Measurements from ENCODE around the gene GCAT.
"Not testable (repeated sequence)": the region's sequence is repeated elsewhere in the genome, so short reads cannot be mapped to it uniquely, and the experiment has no call there.

Gene GCAT

DNA sequence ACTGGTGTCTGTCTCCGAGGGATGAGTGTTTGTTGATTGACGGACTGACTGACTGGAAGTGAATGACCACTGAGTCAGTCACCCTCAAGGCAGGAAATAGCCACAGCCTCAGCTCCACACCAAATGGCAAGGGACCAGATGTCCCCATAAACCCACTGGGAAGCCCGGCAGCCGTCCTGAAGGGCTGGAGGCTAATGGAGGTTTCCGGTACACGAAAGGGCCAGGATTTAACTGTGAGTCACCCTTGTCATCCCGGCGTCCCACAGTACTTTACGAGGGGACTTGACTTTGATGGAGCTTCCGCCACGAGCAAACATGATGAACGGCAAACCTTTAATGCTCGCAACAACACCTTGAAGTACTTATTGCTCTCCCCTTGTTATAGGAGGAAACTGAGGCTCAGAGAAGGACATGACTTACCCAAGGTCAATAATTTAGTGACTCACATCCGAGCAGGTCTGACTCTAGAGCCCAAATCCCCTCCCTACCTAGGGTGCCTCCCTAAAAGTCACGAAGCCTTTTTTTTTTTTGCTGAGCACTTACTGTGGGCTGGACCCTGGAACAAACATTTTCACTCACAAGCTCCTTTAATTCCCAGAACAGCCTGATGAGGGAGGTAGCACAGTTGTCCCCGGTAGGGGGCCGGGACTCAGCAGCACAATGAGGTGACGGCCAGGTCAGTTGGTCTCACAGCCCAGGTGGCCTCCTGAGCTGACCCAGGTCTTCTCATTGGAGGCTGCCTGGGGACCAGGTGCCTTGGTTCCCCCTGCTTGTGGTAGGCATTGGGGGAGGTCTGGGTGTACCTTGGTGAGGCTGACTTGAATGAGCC, 25.2 kb upstream of the GCAT start:
- DNase-seq = no peak

DNA sequence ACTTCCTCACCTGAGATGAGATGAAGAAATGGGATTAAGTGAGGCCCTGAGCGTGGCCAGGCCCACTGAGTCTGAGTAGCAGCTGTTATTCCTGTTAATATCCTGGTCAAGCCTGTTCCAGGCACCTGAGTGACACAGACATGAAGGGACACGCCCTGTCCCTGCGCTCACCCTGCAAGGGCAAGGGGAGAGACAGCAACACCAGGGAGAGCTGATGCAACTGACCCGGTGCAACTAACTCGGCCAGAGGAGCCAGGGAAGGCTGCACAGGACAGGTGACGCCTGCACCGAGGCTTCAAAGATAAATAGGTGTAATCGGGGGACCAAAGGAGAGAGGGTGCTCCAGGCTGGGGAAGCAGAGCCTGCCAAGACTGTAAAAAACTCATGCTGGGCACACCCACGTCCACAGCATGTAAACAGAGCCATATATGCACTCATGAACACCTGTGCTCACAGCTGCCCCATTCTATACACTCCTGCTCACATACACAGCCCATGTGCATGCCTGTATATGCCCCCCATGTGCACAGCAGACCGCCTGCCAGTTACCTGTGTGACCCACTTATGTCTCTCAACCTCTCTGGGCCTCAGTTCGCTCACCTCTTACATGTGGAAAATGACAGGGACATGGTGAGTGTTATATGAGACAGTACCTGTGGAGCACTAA, 22.8 kb upstream of the GCAT start:
- DNase-seq = peak in 2 of 3 experiments; percentile 30 to 76

DNA sequence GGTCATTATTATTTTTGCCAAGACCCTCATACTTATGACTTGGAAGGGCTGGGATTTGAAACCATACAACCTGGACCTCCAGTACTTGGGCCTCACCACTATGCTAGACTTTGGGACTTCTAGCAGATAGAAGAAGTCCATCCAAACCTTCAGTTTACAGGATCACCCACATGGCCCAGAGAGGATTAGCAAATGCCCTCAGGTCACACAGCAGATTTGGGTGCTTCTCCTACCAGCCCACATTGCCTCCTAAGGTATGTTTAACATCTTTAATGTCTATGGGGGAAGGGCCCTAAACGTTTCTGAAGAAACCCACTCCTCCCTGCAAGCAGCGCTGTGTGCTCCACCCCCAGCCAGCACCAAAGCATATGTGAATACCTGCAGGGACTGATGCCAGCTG, 17.5 kb upstream of the GCAT start:
- no peak for DNase-seq

DNA sequence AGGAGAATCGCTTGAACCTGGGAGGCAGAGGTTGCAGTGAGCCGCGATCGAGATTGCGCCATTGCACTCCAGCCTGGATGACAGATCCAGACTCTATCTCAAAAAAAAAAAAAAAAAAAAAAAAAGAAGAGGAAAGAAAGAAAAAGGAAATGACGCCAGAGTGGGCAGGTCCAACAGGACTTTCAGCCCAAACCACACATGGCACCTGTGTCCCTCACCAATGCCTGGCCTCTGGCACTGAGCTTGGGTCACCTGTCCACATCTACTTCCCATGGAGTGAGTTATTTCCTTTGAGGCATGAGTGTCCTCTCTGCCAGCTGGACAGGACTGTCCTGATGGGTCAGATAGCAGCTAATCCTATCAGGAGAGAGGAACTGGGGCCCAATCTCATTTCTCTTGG, 15.2 kb upstream of the GCAT start:
- no peak for DNase-seq

DNA sequence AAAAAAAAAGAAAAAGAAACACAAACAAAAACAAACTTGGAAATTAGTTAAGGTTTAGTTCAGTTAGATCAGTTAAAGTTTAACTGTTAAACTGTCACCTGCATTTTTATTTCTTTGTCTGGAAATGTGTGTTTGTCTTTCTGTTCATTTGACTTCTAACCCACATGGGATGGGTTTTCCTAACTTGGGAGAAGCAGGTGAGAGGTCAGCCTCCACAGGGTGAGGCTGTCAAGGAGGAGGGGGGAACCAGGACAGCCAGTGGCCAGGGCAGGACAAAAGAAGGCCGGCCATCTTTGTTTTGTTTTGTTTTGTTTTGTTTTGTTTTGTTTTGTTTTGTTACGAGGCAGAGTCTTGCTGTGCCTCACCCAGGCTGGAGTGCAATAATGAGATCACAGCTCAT, 13.4 kb upstream of the GCAT start:
- no peak for DNase-seq

DNA sequence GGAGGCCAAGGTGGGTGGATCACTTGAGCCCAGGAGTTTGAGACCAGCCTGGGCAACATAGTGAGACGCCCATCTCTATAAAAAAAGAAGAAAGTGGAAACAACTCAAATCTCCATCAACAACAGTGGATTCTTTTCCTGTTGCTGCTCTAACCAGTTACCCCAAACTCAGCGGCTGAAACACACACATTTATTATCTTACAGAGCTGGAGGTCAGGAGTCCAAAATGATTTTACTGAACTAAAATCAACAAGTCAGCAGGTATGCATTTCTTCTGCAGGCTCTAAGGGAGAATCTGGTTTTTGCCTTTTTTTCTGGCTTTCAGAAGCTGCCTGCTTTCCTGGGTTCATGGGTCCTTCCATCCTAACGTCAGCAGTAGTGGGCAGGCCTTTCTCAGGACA, 11.7 kb upstream of the GCAT start:
- DNase-seq = no peak

DNA sequence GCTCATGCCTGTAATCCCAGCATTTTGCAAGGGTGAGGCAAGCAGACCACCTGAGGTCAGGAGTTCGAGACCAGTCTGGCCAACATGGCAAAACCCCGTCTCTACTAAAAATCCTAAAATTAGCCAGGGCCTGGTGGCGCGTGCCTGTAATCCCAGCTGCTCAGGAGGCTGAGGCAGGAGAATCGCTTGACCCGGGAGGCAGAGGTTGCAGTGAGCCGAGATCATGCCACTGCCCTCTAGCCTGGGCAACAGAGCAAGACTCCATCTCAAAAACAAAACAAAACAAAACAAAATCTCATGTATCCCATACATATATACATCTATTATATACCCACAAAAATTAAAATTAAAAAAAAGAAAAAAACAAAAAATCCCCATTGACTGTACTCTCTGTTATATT, 10.5 kb upstream of the GCAT start:
- not testable (repeated sequence) for DNase-seq

DNA sequence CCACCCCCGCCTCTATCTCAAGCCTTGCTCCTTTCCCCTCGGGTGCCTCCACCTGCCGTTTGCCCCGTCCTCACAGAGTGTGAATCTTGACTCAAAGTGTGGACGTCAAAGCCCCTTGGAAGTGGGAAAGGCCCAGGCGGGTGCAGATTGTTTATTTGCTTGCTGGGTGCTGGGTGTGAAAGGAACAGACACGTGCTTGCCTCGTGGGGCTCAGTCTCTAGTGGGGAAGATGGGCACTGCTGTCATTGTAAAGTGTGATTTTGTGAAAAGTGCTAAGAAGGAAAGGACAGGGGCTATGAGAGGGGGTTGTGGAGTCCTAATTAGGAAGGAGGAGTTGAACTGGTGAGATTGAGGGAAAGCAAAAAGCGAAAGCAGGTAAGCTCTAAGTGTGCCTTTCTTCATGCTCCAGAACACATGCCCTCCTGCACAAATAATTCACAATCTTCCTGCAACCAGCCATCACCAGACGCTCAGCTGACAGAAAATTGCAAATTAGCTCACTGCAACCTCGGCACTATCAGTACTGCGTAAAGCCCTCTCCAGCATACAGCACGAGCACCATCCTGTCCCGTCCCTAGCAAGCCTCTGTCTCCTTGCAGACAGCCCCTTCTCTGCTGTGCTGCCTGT, 9.7 kb upstream of the GCAT start:
- DNase-seq = no peak

DNA sequence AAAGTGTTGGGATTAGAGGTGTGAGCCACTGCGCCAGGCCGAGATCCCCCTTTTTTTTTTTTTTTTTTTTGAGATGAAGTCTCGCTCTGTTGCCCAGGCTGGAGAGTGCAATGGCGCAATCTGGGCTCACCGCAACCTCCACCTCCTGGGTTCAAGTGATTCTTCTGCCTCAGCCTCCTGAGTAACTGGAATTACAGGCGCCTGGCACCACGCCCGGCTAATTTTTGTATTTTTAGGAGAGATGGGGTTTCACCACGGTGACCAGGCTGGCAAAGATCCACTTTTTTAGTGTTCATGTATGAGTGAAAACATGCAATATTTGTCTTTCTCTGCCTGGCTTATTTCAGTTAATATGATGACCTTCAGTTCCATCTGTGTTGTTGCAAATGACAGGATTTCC, 7.8 kb upstream of the GCAT start:
- DNase-seq = not testable (repeated sequence)

DNA sequence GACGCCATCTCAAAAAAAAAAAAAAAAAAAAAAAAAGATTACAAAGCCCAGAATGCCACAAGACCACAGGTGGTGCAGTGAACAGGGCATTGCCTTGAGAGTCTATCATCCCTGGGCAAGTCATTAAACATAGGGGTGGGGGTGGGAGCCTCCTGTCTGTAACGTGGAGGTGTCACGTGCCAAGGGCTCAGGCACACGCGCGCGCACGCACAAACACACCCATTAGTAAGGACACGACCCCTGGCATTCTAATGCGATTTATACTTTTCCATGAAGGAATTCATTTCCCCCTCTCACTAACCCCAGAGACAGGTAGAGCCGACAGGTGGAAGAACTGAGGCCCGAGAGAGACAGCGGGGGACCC, 5.8 kb upstream of the GCAT start:
- peak in 2 of 3 experiments; percentile 17 to 60 for DNase-seq

DNA sequence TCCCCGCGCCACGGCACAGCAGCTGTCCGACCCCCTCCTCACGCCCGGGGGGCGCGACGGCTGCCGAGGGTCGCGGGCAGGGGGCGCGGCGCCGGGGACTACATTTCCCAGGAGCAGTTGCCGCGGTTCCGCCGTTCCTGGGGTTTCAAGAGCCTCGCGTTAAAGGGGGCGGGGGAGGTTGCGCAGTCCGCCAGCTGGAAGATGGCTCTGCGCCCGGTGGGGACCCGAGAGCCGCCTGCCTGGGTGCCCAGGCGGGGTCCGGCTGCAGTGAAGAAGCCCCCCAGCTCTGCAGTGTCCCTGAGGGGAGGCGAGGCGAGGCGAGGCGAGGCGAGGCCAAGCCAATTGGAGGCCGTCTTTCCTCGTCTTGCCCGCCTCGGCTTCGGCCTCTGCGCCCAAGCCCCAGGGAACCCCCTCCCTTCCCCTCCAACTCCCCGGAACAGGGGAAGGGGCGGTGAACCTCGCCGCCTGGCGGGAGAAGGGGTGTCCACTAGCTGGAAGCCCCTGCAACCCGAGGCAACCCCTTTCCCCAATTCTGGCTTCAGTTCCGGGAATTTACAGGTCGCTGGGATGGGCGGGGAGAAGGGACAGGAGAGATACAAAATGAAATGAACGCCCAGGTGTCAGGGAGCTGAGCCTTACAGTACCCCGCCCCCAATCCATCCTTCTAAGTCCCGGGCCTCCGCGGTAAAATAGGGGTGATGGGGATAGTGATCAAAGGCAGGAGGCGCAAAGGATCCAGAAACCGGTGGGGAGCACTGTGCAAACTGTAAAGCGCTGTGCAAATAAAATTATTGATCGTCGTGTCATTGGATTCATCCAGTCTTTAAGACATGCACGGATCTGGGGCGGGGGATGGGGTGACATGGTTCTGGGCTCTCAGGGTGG, 5.2 kb upstream of the GCAT start:
- peak; percentile 30 to 72 (median 65) for DNase-seq

DNA sequence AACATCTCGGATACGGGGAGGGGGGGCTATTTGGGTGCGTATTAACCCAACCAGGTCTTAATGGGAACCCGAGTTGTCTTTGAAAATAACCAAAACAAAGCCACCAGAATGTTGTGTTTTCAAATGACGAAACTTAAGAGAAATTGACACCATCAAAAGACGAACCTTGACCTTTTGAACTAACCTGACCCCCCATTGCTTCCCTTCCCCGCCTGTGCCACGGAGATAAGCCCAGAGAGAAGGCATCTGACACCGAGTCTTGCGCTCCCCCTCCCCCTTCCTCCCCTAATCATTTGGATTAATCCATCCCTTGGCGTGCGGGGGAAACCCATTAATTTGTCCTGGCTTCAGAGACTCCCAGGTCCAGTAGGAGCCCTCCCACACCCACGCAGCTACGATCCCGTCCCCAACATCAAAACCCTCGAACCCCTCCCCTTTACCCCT, 4.5 kb upstream of the GCAT start:
- DNase-seq = no peak

DNA sequence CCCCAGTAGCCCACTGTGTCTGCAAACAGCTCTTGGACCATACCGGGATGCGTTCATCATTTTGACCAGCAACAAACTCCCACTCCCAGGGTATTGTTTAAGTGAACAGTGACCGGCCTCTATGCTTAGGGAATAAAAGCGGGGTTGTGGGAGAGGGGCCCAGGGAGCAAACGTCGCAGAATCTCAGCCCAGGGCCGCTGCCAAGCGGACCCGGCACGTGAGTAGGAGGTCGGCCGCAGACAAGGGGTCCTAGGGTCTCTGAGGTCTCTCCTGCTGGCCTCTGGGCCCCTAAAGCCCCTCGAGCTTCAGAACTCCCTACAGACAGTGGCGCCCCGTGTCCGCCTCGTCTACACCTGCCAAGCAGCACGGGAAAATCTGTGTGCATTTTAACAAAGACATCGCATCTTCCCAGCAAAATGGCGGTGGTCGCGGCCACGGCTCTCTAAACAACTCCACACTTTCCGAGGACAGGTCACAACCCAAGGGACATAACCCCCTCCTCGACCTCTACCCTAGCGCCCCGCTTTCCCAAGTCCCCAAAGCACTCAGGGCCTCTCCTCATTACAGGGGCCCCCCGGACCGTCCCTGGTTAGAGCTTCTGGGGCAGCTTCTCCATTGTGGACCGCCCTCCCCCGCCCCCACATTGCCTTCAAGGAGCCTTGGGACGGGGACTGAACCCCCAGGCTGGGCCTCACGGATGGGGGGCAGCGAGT, 3.9 kb upstream of the GCAT start:
- no peak for DNase-seq

DNA sequence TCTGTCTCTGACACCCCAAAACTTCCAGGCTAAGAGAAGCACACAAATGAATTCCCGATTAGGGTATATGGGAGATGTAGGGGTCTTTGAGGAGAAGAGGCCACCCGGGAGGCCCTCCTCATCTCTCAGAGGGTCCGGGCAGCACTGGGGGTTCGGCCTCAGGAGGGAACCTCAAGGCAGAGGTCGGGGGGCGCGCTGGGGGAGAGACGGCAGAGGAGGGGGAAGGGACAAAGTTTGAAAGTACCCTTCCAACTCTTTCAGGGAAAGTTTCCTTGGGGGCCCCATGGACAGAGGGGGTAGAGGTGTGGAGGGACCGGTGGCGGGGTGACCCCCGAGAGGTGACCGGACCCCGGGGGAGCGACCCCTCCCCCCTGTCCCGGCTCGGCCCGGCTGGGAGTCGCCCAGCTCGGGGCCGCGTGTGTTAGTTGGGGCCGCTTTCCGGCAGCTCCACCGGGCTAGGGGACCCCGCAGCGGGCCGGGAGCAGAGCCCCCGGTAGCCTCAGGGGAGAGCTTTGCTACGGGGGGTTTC, 3.3 kb upstream of the GCAT start:
- no peak for DNase-seq

DNA sequence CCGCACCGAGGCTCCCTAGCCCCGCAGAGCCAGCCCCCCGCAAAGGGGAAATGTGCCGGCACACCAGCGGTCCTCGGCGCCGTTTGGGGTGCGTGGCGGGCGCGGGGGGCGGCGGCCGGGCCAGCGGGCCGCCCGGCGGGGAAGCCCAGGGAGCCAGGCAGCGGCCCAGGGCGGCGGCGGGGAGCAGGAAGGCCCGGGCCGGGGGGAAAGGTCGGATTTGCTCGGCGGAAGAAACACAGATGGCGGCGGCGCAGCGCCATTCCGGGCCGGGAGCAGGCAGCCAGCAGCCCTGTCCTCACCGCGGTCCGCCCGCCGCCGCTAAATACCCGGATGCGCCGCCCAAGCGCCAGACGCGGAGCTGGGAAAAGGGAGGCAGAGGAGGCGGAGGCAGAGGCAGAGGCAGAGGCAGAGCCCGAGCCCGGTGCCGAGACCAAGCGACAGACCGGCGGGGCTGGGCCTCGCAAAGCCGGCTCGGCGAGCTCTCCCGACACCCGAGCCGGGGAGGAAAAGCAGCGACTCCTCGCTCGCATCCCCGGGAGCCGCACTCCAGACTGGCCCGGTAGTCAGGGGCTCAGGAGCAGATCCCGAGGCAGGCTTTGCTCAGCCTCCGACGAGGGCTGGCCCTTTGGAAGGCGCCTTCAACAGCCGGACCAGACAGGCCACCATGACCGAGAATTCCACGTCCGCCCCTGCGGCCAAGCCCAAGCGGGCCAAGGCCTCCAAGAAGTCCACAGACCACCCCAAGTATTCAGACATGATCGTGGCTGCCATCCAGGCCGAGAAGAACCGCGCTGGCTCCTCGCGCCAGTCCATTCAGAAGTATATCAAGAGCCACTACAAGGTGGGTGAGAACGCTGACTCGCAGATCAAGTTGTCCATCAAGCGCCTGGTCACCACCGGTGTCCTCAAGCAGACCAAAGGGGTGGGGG, 2.6 kb upstream of the GCAT start:
- peak; percentile 62 to 75 (median 73) for DNase-seq

DNA sequence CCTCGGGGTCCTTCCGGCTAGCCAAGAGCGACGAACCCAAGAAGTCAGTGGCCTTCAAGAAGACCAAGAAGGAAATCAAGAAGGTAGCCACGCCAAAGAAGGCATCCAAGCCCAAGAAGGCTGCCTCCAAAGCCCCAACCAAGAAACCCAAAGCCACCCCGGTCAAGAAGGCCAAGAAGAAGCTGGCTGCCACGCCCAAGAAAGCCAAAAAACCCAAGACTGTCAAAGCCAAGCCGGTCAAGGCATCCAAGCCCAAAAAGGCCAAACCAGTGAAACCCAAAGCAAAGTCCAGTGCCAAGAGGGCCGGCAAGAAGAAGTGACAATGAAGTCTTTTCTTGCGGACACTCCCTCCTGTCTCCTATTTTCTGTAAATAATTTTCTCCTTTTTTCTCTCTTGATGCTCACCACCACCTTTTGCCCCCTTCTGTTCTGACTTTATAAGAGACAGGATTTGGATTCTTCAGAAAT, 1.9 kb upstream of the GCAT start:
- DNase-seq = no peak

DNA sequence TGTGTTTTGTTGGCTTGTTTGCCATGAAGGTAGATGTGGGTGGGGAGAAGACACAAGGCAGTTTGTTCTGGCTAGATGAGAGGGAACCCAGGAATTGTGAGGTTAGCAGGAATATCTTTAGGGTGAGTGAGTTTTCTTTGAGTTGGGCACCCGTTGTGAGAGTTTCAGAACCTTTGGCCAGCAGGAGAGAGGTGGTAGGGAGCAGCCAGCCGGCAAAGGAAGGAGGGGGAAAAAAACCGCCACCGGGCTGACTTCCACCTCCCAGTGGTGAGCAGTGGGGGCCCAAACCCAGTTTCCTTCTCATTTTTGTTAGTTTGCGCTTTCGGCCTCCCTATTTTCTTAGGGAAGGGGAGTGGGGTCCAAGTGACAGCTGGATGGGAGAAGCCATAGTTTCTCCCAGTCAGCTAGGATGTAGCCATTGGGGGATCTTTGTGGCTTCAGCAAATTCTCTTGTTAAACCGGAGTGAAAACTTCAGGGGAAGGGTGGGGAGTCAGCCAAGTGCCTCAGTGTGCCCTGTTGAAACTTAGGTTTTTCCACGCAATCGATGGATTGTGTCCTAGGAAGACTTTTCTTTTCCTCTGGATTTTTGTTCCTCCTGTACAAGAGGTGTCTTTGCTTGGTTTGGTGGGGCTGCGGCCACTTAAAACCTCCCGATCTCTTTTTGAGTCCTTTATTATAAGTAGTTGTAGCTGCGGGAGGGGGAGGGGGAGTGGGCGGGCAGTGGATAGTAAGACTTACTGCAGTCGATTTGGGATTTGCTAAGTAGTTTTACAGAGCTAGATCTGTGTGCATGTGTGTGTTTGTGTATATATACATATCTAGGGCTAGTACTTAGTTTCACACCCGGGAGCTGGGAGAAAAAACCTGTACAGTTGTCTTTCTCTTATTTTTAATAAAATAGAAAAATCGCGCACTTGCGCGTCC, 1.1 kb upstream of the GCAT start:
- no peak for DNase-seq

DNA sequence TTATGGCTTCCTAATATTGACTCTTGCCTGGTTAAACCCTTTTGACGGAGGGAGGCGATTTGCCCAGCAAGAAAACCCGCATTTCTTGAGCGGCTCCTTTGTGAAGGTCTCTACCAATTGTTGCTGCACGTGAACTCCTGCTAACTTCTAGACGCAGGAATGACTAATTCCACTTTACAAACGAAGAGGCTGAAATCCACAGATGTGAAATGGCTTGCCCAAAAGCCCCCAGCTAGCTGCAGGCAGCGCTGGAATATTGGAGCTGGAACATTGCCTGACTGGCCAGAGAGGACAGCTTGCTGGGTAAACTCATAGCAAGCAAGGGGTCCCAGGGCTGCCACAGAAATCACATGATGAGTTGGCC, 542 bp downstream of the GCAT start:
- no peak for DNase-seq

DNA sequence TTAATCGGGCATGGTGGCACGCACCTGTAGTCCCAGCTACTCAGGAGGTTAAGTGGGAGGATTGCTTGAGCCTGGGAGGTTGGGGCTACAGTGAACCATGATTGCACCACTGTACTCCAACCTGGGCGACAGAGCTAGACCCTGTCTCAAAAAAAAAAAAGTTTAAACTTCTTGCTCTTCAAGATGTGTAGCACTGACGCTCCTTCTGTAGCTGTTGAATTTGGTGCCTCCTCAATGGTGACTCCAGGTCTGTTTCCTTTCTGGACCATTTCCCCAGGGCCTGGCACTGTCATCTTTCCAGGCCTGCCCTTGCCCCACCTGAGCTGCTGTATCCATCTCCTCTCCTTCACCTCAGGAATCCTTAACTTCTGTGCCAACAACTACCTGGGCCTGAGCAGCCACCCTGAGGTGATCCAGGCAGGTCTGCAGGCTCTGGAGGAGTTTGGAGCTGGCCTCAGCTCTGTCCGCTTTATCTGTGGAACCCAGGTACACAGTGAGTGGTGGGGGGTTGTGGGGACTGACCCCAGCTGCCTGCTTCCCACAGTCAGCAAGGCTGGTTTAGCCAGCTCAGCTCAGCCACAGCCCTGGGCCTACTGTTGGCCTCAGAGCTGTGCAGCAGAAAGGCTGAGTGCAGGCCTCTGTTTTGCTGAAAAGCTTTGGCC, 2.1 kb downstream of the GCAT start:
- no peak for DNase-seq

Measured in NCI-H1417 (cell line).